Epithelial cell of prostate (primary cell): ENCODE data around the gene NONO.
"Not testable (repeated sequence)": the region's sequence is repeated elsewhere in the genome, so short reads cannot be mapped to it uniquely, and the experiment has no call there.

Source experiments
- DNase-seq: peaks from one replicate; pipeline ENCODE4 v3.0.0-alpha.2; 2011; ENCODE audit warnings: low read depth, low spot score
- H3K27ac ChIP-seq: fragments of 450-650 bp; 2 replicates; pipeline ENCODE4 v1.5.1; 2017; ENCODE audit warnings: mild to moderate bottlenecking

Gene NONO

GRCh38 chrX:71283403-71284143 lies at the start of gene NONO:
Gene NONO, plus strand, starts transcription at chrX:71283635. Its CDS starts 7,003 bp downstream, at chrX:71290638.
- DNase-seq: peak; percentile 93
- peak within 1 kb of the TSS; percentile 79 for H3K27ac ChIP-seq

- DNase-seq: no peak
- no peak overlapping the region for H3K27ac ChIP-seq
Measured at GRCh38 chrX:71235482-71235881, 48.0 kb upstream of the NONO start.

GRCh38 chrX:71236836-71237235 lies 46.6 kb upstream of the NONO start:
- no peak for DNase-seq
- no peak overlapping the region for H3K27ac ChIP-seq

- no peak overlapping the region for H3K27ac ChIP-seq
- no peak for DNase-seq
Measured at GRCh38 chrX:71239781-71240180, 43.7 kb upstream of the NONO start.

GRCh38 chrX:71241301-71241700 lies 42.1 kb upstream of the NONO start:
- DNase-seq: no peak
- no peak overlapping the region for H3K27ac ChIP-seq

- no peak overlapping the region for H3K27ac ChIP-seq
- no peak for DNase-seq
Measured at GRCh38 chrX:71244359-71245128, 38.9 kb upstream of the NONO start.

- H3K27ac ChIP-seq: no peak overlapping the region
- no peak for DNase-seq
Measured at GRCh38 chrX:71245159-71245558, 38.3 kb upstream of the NONO start.

GRCh38 chrX:71250841-71251240 lies 32.6 kb upstream of the NONO start:
- H3K27ac ChIP-seq: no peak overlapping the region
- DNase-seq: no peak

GRCh38 chrX:71251466-71251973 lies 31.9 kb upstream of the NONO start:
- DNase-seq: no peak
- no peak overlapping the region for H3K27ac ChIP-seq

GRCh38 chrX:71252221-71252620 lies 31.2 kb upstream of the NONO start:
- no peak overlapping the region for H3K27ac ChIP-seq
- no peak for DNase-seq

- no peak overlapping the region for H3K27ac ChIP-seq
- no peak for DNase-seq
Measured at GRCh38 chrX:71253253-71254091, 30.0 kb upstream of the NONO start.

GRCh38 chrX:71254092-71254963 lies 29.1 kb upstream of the NONO start, which contains the start of gene ZMYM3:
Gene ZMYM3, minus strand, starts transcription at chrX:71254140. Its CDS starts 885 bp downstream, at chrX:71253255.
- no peak within 1 kb of the TSS for H3K27ac ChIP-seq
- DNase-seq: peak; percentile 3

GRCh38 chrX:71256051-71256450 lies 27.4 kb upstream of the NONO start:
- no peak for DNase-seq
- H3K27ac ChIP-seq: no peak overlapping the region

- H3K27ac ChIP-seq: no peak overlapping the region
- no peak for DNase-seq
Measured at GRCh38 chrX:71256856-71257255, 26.6 kb upstream of the NONO start.

- not testable (repeated sequence) for DNase-seq, H3K27ac ChIP-seq
Measured at GRCh38 chrX:71268624-71269023, 14.8 kb upstream of the NONO start.

- H3K27ac ChIP-seq: no peak overlapping the region
- no peak for DNase-seq
Measured at GRCh38 chrX:71269801-71270395, 13.5 kb upstream of the NONO start.

GRCh38 chrX:71272313-71272712 lies 11.1 kb upstream of the NONO start:
- H3K27ac ChIP-seq, DNase-seq: not testable (repeated sequence)

- DNase-seq: not testable (repeated sequence)
Measured at GRCh38 chrX:71281300-71281699, 2.1 kb upstream of the NONO start.

More at GRCh38 chrX:71281300-71281699, 2.1 kb upstream of the NONO start:
- not testable (repeated sequence) for H3K27ac ChIP-seq
